Measurements from ENCODE around the gene TAS2R14. TPM values are rescaled to one million over a fixed set of nuclear protein-coding genes. Genes with fewer than 3 reads are reported as not detected.
A peak's percentile ranks its signal among the peaks of the same experiment; 100 is the strongest.

The TAS2R14 gene
- total and polyA plus RNA-seq, 7 donors, result 0.18 to 0.85 (median 0.66) TPM

GRCh38 chr12:10968765-10969456 is 29.8 kb upstream of the TAS2R14 start:
- no peak overlapping the region for H3K27ac ChIP-seq
- TF ChIP-seq CTCF (IDR thresholded peaks at IDR 0.05), result no peak
- H3K4me1 ChIP-seq, result peaks cover 3% of the 10 kb centered on the region
- peak; percentile 22 to 75 (median 47) for ATAC-seq
- no peak overlapping the region for H3K4me3 ChIP-seq
- H3K9me3 ChIP-seq, result no peaks in the 10 kb centered on the region
- intact Hi-C loops (cut with DNase I), result no loop called here
- DNase-seq, result peak in 1 of 2 donors; percentile 53
- H3K36me3 ChIP-seq (ENCODE audit: insufficient read depth in 1 of 2, low read depth in 1 of 2), result no peaks in the 10 kb centered on the region
- 47 to 64% (median 52%) methylated on average over 15 of the region's 15 CpGs for WGBS, 3 donors
- no peaks in the 10 kb centered on the region for H3K27me3 ChIP-seq (ENCODE audit: insufficient read depth in 3 of 3, low read length in 2 of 3)

GRCh38 chr12:10967409-10967808 is 28.3 kb upstream of the TAS2R14 start:
- no peaks in the 10 kb centered on the region for H3K36me3 ChIP-seq (ENCODE audit: insufficient read depth in 1 of 2, low read depth in 1 of 2)
- TF ChIP-seq CTCF (IDR thresholded peaks at IDR 0.05), result no peak
- intact Hi-C loops (cut with DNase I), result no loop called here
- no peak overlapping the region for H3K4me3 ChIP-seq
- DNase-seq (no peak), ATAC-seq (no peak)
- H3K27ac ChIP-seq, result no peak overlapping the region
- H3K27me3 ChIP-seq (ENCODE audit: insufficient read depth in 3 of 3, low read length in 2 of 3), result no peaks in the 10 kb centered on the region
- H3K4me1 ChIP-seq, result peaks cover 3% of the 10 kb centered on the region
- no peaks in the 10 kb centered on the region for H3K9me3 ChIP-seq
- 60 to 66% (median 62%) methylated on average over 2 of the region's 2 CpGs for WGBS, 3 donors

- H3K27ac ChIP-seq, result no peak overlapping the region
- intact Hi-C loops (cut with DNase I), result no loop called here
- H3K36me3 ChIP-seq (ENCODE audit: insufficient read depth in 1 of 2, low read depth in 1 of 2), result no peaks in the 10 kb centered on the region
- H3K9me3 ChIP-seq, result no peaks in the 10 kb centered on the region
- TF ChIP-seq CTCF (IDR thresholded peaks at IDR 0.05), result no peak
- H3K4me1 ChIP-seq, result peaks cover 3% of the 10 kb centered on the region
- DNase-seq (no peak), ATAC-seq (no peak)
- H3K27me3 ChIP-seq (ENCODE audit: insufficient read depth in 3 of 3, low read length in 2 of 3), result no peaks in the 10 kb centered on the region
- no peak overlapping the region for H3K4me3 ChIP-seq
These were observed 27.3 kb upstream of the TAS2R14 start for GRCh38 chr12:10966314-10966713.

GRCh38 chr12:10965476-10965875 is 26.4 kb upstream of the TAS2R14 start:
- Histone ChIP-seq H3K4me3 (no peak overlapping the region), H3K9me3 (no peaks in the 10 kb centered on the region), H3K4me1 (peaks cover 3% of the 10 kb centered on the region), H3K27me3 (ENCODE audit: insufficient read depth in 3 of 3, low read length in 2 of 3) (no peaks in the 10 kb centered on the region), H3K36me3 (ENCODE audit: insufficient read depth in 1 of 2, low read depth in 1 of 2) (no peaks in the 10 kb centered on the region), H3K27ac (no peak overlapping the region)
- intact Hi-C loops (cut with DNase I), result no loop called here
- TF ChIP-seq CTCF (IDR thresholded peaks at IDR 0.05), result no peak
- WGBS, 3 donors, result 87 to 98% (median 96%) methylated on average over 1 of the region's 1 CpG
- DNase-seq (no peak), ATAC-seq (no peak)

- Histone ChIP-seq H3K27ac (no peak overlapping the region), H3K4me1 (no peaks in the 10 kb centered on the region), H3K27me3 (ENCODE audit: insufficient read depth in 3 of 3, low read length in 2 of 3) (no peaks in the 10 kb centered on the region), H3K4me3 (no peak overlapping the region), H3K9me3 (no peaks in the 10 kb centered on the region), H3K36me3 (ENCODE audit: insufficient read depth in 1 of 2, low read depth in 1 of 2) (no peaks in the 10 kb centered on the region)
- DNase-seq (no peak), ATAC-seq (no peak)
- WGBS, 3 donors, result 71 to 85% (median 74%) methylated on average over 4 of the region's 4 CpGs
- intact Hi-C loops (cut with DNase I), result no loop called here
- TF ChIP-seq CTCF (IDR thresholded peaks at IDR 0.05), result no peak
These were observed 21.1 kb upstream of the TAS2R14 start for GRCh38 chr12:10960211-10960610.
